Measurements from ENCODE around the gene MAEA.

Gene MAEA

DNA sequence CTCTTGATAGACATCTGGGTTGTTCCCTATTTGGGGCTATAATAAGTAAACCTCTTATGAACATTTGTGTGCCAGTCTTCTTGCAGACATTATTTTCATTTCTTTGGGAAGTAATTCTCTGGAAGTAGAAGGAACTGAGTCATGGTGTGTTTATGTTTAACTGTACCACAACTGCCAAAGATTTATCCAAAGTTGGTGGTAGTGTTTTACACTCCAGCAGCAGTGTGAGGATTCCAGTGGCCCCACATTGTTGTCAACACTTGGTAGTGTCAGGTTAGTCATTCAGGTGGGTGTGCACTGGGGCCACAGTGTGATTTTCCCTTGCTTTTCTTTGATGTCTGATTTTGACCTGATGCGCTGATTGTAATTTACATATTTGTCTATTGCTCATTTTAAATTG lies 52.3 kb downstream of the MAEA start:
- no peak overlapping the region for H3K4me3 ChIP-seq (ENCODE audit: low read depth, low read length)
- DNase-seq (ENCODE audit: low read depth) = no peak
- TF ChIP-seq POLR2A (IDR thresholded peaks at IDR 0.05; ENCODE audit: extremely low read depth, insufficient read length) (no peak), MYC (IDR thresholded peaks at IDR 0.05; ENCODE audit: low read depth, low read length) (no peak)
- TF ChIP-seq, protein P1, sequence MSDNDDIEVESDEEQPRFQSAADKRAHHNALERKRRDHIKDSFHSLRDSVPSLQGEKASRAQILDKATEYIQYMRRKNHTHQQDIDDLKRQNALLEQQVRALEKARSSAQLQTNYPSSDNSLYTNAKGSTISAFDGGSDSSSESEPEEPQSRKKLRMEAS (IDR thresholded peaks at IDR 0.05; ENCODE audit: low read depth, low read length) = no peak
- TF ChIP-seq, protein P2, sequence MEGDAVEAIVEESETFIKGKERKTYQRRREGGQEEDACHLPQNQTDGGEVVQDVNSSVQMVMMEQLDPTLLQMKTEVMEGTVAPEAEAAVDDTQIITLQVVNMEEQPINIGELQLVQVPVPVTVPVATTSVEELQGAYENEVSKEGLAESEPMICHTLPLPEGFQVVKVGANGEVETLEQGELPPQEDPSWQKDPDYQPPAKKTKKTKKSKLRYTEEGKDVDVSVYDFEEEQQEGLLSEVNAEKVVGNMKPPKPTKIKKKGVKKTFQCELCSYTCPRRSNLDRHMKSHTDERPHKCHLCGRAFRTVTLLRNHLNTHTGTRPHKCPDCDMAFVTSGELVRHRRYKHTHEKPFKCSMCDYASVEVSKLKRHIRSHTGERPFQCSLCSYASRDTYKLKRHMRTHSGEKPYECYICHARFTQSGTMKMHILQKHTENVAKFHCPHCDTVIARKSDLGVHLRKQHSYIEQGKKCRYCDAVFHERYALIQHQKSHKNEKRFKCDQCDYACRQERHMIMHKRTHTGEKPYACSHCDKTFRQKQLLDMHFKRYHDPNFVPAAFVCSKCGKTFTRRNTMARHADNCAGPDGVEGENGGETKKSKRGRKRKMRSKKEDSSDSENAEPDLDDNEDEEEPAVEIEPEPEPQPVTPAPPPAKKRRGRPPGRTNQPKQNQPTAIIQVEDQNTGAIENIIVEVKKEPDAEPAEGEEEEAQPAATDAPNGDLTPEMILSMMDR (IDR thresholded peaks at IDR 0.05; ENCODE audit: low read depth, low read length) = no peak

DNA sequence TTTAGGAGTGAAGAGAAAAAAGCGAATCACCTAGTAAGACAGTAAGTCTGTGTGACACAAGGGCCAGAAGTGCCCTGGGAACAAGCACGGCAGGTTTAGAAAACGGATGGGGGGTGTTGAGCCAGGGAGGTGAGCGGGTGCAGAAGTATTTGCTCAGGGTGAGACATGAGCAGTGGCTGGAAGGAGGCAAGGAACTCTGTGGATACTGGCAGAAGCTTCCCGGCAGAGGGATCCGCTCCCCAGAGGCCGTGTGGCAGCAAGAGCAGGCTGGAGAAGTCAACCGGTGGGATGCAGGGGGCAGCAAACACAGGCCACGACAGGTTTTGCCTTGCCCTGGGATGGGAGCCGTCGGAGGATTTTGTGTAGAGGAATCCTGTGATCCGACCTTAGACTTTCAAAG lies 55.0 kb downstream of the MAEA start:
- DNase-seq (ENCODE audit: low read depth) = no peak
- TF ChIP-seq, protein P2 (IDR thresholded peaks at IDR 0.05; ENCODE audit: low read depth, low read length) = no peak
- TF ChIP-seq MYC (IDR thresholded peaks at IDR 0.05; ENCODE audit: low read depth, low read length) = no peak
- no peak for TF ChIP-seq POLR2A (IDR thresholded peaks at IDR 0.05; ENCODE audit: extremely low read depth, insufficient read length)
- TF ChIP-seq, protein P1 (IDR thresholded peaks at IDR 0.05; ENCODE audit: low read depth, low read length) = no peak
- H3K4me3 ChIP-seq (ENCODE audit: low read depth, low read length) = no peak overlapping the region

DNA sequence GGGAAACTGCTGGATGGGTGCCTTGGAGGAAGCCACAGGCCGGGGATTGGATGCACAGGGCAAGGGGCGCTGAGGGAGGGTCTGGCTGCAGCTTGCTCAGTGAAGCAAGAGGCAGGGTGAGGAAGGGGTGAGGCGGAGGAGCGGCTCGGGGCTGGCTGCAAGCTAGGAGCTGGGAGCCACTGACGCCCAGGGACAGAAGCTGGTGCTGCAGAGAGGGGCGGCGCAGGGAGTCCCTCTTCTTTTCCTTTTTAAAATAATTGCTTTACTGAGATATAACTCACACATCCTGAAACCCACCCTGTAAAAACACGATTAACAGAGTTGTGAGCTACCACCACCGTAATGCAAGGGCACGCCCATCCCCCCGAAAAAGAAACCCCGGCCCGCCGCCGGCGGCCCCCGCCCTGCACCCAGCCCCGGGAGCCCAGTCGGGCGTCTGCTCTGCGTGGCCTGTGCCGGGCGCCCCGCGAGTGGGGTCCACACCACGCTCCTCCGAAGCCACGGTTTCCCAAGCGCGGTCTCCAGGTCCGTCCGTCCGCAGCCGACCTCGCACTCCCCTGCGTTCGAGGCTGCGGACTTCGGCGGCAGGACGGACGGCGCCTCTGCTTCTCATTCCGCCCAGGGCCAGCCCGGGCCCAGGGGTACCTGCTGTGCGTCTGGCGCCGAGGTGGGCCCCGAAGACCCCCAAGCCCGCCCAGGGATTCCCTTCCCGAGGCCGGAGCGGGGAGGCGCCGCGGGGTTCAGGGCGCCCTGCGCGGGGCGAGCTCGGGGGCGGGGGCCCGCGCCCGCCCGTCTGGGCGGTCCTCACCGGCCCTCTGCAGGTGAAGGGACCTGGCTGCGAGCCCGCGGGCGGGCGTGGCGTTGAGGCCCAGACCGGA lies 56.5 kb downstream of the MAEA start:
- peak; percentile 93 for DNase-seq (ENCODE audit: low read depth)
- peak overlapping the region; percentile 69 for H3K4me3 ChIP-seq (ENCODE audit: low read depth, low read length)
- TF ChIP-seq POLR2A (IDR thresholded peaks at IDR 0.05; ENCODE audit: extremely low read depth, insufficient read length) = peak; percentile 24
- TF ChIP-seq, protein P2 (IDR thresholded peaks at IDR 0.05; ENCODE audit: low read depth, low read length) = peak; percentile 48
- 0 out of 2 replicates have a peak, but pooled peaks have one; percentile 35 for TF ChIP-seq MYC (IDR thresholded peaks at IDR 0.05; ENCODE audit: low read depth, low read length)
- TF ChIP-seq, protein P1 (IDR thresholded peaks at IDR 0.05; ENCODE audit: low read depth, low read length) = peak; percentile 42; the same call in 1 of the 2 replicates

DNA sequence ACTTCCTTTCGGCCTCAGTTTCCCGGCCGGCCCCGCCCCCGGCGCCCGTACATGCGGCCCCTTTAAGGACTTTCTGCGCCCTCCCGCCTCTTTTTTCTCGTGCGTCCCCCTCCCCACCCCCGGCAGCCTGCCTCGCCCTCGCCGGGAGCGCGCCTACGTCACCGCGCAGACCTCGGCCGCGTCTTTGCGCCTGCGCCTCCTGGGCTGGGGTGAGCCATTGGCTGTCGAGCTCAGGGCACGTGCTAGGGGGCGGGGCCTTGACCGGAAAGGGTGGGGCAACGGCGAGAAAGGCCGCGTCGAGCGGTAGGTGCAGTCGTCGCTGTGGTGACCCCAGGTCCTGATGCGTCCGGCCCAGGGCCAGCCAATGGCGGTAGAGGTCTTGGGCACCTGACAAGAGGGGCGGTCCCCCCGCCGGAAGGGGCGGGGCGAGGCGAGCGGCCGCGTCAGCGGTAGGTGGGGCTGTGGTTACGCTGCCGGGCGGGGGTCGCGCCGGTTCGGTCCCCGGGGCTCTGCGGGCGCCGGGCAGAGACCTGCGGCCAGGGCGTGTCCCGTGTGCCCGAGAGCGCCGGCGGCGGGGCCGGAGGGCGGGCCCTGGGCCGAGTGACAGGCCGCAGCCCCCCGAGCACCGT lies 57.2 kb downstream of the MAEA start, which contains the start of gene UVSSA:
Gene UVSSA, plus strand, starts transcription at position 428 of the 629 bp plus-strand sequence. CDS start 884 bp downstream, outside the sequence.
- peak; percentile 100 for DNase-seq (ENCODE audit: low read depth)
- TF ChIP-seq, protein P1 (IDR thresholded peaks at IDR 0.05; ENCODE audit: low read depth, low read length) = peak; percentile 90
- TF ChIP-seq MYC (IDR thresholded peaks at IDR 0.05; ENCODE audit: low read depth, low read length) = peak; percentile 79
- peak; percentile 74 for TF ChIP-seq POLR2A (IDR thresholded peaks at IDR 0.05; ENCODE audit: extremely low read depth, insufficient read length)
- TF ChIP-seq, protein P2 (IDR thresholded peaks at IDR 0.05; ENCODE audit: low read depth, low read length) = no peak
- H3K4me3 ChIP-seq (ENCODE audit: low read depth, low read length) = peak within 1 kb of the TSS; percentile 74

DNA sequence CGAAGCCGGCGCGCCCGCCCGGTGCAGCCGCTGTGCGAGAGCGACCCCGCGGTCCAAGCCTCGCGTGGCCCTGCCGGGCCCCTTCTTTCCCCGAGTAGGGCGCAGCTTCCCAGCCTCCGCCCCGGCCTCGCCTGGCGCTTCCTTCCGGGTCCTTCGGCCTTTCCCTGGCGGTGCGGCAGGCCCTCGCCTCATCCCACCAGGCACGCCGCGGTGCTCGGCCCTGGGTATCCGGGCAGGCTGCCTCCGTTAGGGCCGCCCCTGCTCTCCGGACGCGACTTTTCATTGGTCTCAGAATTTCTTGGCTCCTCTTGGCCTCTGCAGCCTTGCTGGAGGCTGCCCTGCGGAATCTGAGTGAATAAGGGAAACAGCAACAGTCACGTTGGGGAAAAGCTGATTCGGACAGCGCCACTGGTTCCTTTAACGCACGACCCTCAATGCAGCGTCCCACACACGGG lies 57.7 kb downstream of the MAEA start:
- peak; percentile 87 for DNase-seq (ENCODE audit: low read depth)
- TF ChIP-seq POLR2A (IDR thresholded peaks at IDR 0.05; ENCODE audit: extremely low read depth, insufficient read length) (peak; percentile 16), MYC (IDR thresholded peaks at IDR 0.05; ENCODE audit: low read depth, low read length) (peak; percentile 87)
- TF ChIP-seq, protein P1 (IDR thresholded peaks at IDR 0.05; ENCODE audit: low read depth, low read length) = peak; percentile 78
- TF ChIP-seq, protein P2 (IDR thresholded peaks at IDR 0.05; ENCODE audit: low read depth, low read length) = no peak
- peak overlapping the region; percentile 74 for H3K4me3 ChIP-seq (ENCODE audit: low read depth, low read length)

All from NB4 (cell line).